ENCODE measurements around the gene SHCBP1L. TPM values are rescaled to one million over a fixed set of nuclear protein-coding genes. Genes with fewer than 3 reads are reported as not detected.

The SHCBP1L gene
- total RNA-seq, 1 experiment from 2014 or later = not detected

DNA sequence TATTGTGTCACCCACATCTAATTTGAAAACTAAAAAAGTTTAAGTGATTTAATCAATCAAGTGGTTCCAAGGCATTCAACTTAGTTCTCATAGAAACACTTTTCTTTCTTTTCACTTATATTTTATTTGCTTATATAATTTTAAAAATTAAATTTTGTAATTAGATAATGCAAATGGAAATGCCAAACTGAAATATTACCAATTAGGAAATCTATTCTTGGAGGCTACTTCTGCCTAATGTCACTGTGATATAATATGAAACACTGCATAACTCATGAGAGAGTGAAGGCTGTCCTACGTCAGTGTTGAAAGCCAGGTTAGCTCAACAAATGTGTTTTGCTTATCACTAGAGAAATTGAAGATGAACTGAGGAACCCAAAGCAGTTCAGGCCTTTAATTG is 18.3 kb upstream of the SHCBP1L start:
- intact Hi-C loops (cut with micrococcal nuclease; ENCODE audit: unreplicated experiment) (no loop called here), in situ Hi-C loops (cut with HindIII; ENCODE audit: low pct_unique_long_range_greater_than_20kb, low sequenced_read_pairs) (no loop called here)
- Histone ChIP-seq H3K4me3 (ENCODE audit: low read depth in 2 of 2, low read length in 2 of 2) (no peak overlapping the region), H3K27me3 (ENCODE audit: control insufficient read depth, insufficient read depth, low read length) (no peaks in the 10 kb centered on the region), H3K4me1 (ENCODE audit: control insufficient read depth, insufficient read depth, low read length) (no peaks in the 10 kb centered on the region), H3K9me3 (ENCODE audit: control insufficient read depth, insufficient read depth, low read depth, low read length) (no peaks in the 10 kb centered on the region), H3K36me3 (ENCODE audit: control insufficient read depth, insufficient read depth, low read length) (no peaks in the 10 kb centered on the region), H3K27ac (ENCODE audit: low read length) (no peak overlapping the region)
- DNase-seq (ENCODE audit: low read depth, low spot score) (no peak), ATAC-seq (no peak)
- CTCF ChIA-PET = no interaction called here
- BruUV-seq (replicated peaks) = no TSS peak
- POLR2A ChIA-PET = no interaction called here
- TF ChIP-seq, protein P1, sequence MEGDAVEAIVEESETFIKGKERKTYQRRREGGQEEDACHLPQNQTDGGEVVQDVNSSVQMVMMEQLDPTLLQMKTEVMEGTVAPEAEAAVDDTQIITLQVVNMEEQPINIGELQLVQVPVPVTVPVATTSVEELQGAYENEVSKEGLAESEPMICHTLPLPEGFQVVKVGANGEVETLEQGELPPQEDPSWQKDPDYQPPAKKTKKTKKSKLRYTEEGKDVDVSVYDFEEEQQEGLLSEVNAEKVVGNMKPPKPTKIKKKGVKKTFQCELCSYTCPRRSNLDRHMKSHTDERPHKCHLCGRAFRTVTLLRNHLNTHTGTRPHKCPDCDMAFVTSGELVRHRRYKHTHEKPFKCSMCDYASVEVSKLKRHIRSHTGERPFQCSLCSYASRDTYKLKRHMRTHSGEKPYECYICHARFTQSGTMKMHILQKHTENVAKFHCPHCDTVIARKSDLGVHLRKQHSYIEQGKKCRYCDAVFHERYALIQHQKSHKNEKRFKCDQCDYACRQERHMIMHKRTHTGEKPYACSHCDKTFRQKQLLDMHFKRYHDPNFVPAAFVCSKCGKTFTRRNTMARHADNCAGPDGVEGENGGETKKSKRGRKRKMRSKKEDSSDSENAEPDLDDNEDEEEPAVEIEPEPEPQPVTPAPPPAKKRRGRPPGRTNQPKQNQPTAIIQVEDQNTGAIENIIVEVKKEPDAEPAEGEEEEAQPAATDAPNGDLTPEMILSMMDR (IDR thresholded peaks at IDR 0.05) = no peak
- TF ChIP-seq TCF7L2 (IDR thresholded peaks at IDR 0.05; ENCODE audit: low read depth, low read length) (no peak), SIN3A (IDR thresholded peaks at IDR 0.05; ENCODE audit: borderline replicate concordance, insufficient read depth, low read depth, low read length) (no peak)

DNA sequence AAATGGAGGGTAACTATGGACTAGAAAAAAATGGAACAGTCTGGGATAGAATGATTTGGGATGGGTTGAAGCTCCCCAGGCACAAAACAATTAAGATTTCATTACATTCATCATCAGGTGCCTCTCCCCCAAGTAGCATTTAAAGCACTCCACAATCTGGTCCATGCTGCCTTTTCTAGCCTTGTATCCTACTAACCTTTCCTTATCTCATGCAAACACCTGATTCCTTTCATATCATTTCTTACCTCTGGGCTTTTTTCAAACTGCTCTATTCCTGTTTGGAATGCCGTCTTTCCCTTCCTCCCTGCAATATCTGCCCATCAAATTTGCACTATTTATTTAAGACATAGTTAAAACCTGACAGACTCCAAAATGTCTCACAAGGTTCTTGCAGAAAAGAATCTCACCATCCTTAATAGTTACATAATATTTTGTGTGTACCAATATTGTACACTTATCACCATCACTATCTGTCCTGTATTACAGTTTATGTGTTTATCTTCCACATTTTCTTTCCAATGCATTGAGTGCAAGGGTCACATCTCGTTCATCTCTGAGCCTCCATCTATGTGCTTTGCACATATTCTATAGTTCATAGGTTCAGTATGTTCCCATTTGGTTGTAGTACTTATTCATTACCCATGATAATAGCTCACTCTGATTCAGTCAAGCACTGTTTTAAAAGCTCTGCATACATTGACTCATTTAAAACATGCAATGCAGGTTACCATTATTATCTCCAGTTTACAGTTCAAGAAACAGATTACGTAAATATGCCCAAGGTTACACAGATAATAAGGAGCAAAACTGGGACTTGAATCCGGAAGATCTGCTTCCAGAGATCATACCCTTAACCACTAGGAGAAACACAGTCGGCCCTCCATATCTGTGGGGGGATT is 16.1 kb upstream of the SHCBP1L start:
- Histone ChIP-seq H3K27me3 (ENCODE audit: control insufficient read depth, insufficient read depth, low read length) (no peaks in the 10 kb centered on the region), H3K4me1 (ENCODE audit: control insufficient read depth, insufficient read depth, low read length) (no peaks in the 10 kb centered on the region), H3K36me3 (ENCODE audit: control insufficient read depth, insufficient read depth, low read length) (no peaks in the 10 kb centered on the region), H3K27ac (ENCODE audit: low read length) (no peak overlapping the region), H3K4me3 (ENCODE audit: low read depth in 2 of 2, low read length in 2 of 2) (no peak overlapping the region), H3K9me3 (ENCODE audit: control insufficient read depth, insufficient read depth, low read depth, low read length) (no peaks in the 10 kb centered on the region)
- ChIA-PET CTCF (no interaction called here), POLR2A (interaction anchor here (0.6 kb wide), 1 partner anchor 265 kb away, joined by 4 read pairs; no protein-coding TSS in a partner anchor)
- no peak for DNase-seq (ENCODE audit: low read depth, low spot score)
- ATAC-seq = no peak
- intact Hi-C loops (cut with micrococcal nuclease; ENCODE audit: unreplicated experiment) (loop anchor here (10.0 kb wide), 1 partner anchor 146 kb away; no protein-coding TSS in a partner anchor), in situ Hi-C loops (cut with HindIII; ENCODE audit: low pct_unique_long_range_greater_than_20kb, low sequenced_read_pairs) (no loop called here)
- BruUV-seq (replicated peaks) = no TSS peak
- no peak for TF ChIP-seq SIN3A (IDR thresholded peaks at IDR 0.05; ENCODE audit: borderline replicate concordance, insufficient read depth, low read depth, low read length)
- TF ChIP-seq, protein P2, sequence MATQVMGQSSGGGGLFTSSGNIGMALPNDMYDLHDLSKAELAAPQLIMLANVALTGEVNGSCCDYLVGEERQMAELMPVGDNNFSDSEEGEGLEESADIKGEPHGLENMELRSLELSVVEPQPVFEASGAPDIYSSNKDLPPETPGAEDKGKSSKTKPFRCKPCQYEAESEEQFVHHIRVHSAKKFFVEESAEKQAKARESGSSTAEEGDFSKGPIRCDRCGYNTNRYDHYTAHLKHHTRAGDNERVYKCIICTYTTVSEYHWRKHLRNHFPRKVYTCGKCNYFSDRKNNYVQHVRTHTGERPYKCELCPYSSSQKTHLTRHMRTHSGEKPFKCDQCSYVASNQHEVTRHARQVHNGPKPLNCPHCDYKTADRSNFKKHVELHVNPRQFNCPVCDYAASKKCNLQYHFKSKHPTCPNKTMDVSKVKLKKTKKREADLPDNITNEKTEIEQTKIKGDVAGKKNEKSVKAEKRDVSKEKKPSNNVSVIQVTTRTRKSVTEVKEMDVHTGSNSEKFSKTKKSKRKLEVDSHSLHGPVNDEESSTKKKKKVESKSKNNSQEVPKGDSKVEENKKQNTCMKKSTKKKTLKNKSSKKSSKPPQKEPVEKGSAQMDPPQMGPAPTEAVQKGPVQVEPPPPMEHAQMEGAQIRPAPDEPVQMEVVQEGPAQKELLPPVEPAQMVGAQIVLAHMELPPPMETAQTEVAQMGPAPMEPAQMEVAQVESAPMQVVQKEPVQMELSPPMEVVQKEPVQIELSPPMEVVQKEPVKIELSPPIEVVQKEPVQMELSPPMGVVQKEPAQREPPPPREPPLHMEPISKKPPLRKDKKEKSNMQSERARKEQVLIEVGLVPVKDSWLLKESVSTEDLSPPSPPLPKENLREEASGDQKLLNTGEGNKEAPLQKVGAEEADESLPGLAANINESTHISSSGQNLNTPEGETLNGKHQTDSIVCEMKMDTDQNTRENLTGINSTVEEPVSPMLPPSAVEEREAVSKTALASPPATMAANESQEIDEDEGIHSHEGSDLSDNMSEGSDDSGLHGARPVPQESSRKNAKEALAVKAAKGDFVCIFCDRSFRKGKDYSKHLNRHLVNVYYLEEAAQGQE (IDR thresholded peaks at IDR 0.05; ENCODE audit: insufficient read depth in 1 of 2, low read depth in 2 of 2, low read length in 1 of 2) = no peak
- no peak for TF ChIP-seq POLR2AphosphoS5 (IDR thresholded peaks at IDR 0.05; ENCODE audit: low read depth, low read length)
- TF ChIP-seq, protein P1 (IDR thresholded peaks at IDR 0.05) = no peak
- TF ChIP-seq TCF7L2 (IDR thresholded peaks at IDR 0.05; ENCODE audit: low read depth, low read length) = no peak
